Lower leg skin (tissue), 4 donors: Measurements from ENCODE around the gene KIF7. TPM values are rescaled to one million over a fixed set of nuclear protein-coding genes. Genes with fewer than 3 reads are reported as not detected.
"Not testable (repeated sequence)": the region's sequence is repeated elsewhere in the genome, so short reads cannot be mapped to it uniquely, and the experiment has no call there.

Experiments used
- DNase-seq, 2 donors: peaks; one replicate each; pipeline ENCODE4 v3.0.0-alpha.2; 2019; ENCODE audit warnings: low spot score in 2 of 2
- H3K4me3 ChIP-seq: fragments of 200-600 bp; sonication (generic); 2 replicates; pipeline ENCODE4 v1.5.1; 2017; ENCODE audit warnings: mild to moderate bottlenecking, low read depth; ENCODE audit not compliant: poor library complexity, severe bottlenecking
- CTCF ChIP-seq, 3 donors: fragments of 450-650 bp; IDR thresholded peaks; one replicate each; pipeline ENCODE4 v1.5.1; 2016; ENCODE audit warnings: antibody characterized with exemption in 3 of 3, mild to moderate bottlenecking in 3 of 3, moderate library complexity in 2 of 3
- POLR2A ChIP-seq, 2 donors: fragments of 450-650 bp; IDR thresholded peaks; one replicate each; pipeline ENCODE4 v1.6.1; 2016 to 2017; ENCODE audit warnings: antibody characterized with exemption in 2 of 2, mild to moderate bottlenecking in 1 of 2, moderate library complexity in 1 of 2
- WGBS, 2 donors: methylation state at CpG; one replicate each; pipeline ENCODE4 v1.1.5; 2018; 5-methylcytosine and 5-hydroxymethylcytosine counted together
- intact Hi-C: fragments of 100-400 bp; cut with DNase I; formaldehyde crosslinking; loops from one replicate; pipeline ENCODE4 v1.15.0; 2023; ENCODE audit warnings: low total_unique reads
- total RNA-seq, 4 donors: library from RNA; depleted of rRNA; stranded (reverse); fragments of >200 nt; gene quantifications; one replicate each; pipeline ENCODE4 v1.1.0, GENCODE V29; 2016

Gene KIF7
- total RNA-seq, 4 donors from 2014 or later, result 1.3 to 3.7 (median 1.9) TPM

DNA sequence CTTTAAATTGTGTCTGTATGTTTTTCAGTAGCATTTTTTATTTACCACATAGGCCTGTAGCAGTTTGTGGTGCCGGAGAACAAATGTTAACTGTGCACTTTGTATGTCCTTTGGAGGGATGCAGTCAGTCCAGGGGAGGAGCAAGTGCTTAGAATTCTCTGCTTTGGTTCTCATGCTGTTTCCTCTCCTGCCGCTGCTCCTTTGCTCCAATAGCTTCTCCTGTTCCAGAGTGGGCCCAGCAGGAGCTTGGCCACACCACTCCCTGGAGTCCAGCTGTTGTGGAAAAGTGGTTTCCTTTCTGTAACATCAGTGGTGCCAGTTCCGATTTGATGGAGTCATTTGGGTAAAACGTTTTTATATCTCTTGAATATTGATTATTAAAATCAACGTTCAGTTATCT lies 63.4 kb downstream of the KIF7 start:
- intact Hi-C loops, result no loop called here

GRCh38 chr15:89587955-89588354 lies 67.3 kb downstream of the KIF7 start:
- TF ChIP-seq CTCF (IDR thresholded peaks at IDR 0.05), result no peak
- no peak for TF ChIP-seq POLR2A (IDR thresholded peaks at IDR 0.05)
- DNase-seq, result no peak
- intact Hi-C loops, result no loop called here
- WGBS, 2 donors, result 77 to 82% methylated on average over 4 of the region's 4 CpGs
- H3K4me3 ChIP-seq, result no peak overlapping the region

More for the DNA sequence above, 63.4 kb downstream of the KIF7 start:
- WGBS, 2 donors, result 88 to 91% methylated on average over 5 of the region's 5 CpGs
- no peak for DNase-seq
- H3K4me3 ChIP-seq, result no peak overlapping the region
- TF ChIP-seq POLR2A (IDR thresholded peaks at IDR 0.05) (no peak), CTCF (IDR thresholded peaks at IDR 0.05) (no peak)

- WGBS, 2 donors, result 95 to 98% methylated on average over 2 of the region's 2 CpGs
Observed at GRCh38 chr15:89586651-89587050, 68.6 kb downstream of the KIF7 start.

GRCh38 chr15:89580747-89581146 lies 74.5 kb downstream of the KIF7 start:
- 94 to 95% methylated on average over 2 of the region's 2 CpGs for WGBS, 2 donors
- H3K4me3 ChIP-seq, intact Hi-C loops, DNase-seq: not testable (repeated sequence)

More at GRCh38 chr15:89586651-89587050, 68.6 kb downstream of the KIF7 start:
- intact Hi-C loops, result no loop called here
- no peak overlapping the region for H3K4me3 ChIP-seq
- TF ChIP-seq POLR2A (IDR thresholded peaks at IDR 0.05) (no peak), CTCF (IDR thresholded peaks at IDR 0.05) (no peak)
- DNase-seq, result no peak

DNA sequence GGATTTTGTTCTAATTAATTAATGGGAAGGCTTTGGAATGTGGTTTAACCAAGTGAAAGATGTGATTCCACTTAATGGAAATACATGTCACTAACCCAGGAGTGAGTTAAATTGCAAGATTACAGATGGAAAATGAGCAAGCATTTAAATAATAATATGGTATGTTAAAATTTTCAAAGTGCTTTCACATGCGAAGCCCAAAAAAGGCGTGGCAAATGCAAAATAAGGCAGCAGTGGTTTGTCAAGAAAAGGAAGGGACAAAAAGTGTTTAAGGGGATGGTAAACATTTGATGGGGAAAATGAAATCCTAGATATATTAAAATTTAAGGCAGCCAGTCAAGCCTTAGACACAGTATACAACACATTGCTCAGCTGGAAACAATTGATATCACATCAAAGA lies 77.1 kb downstream of the KIF7 start:
- no peak overlapping the region for H3K4me3 ChIP-seq
- no peak for TF ChIP-seq POLR2A (IDR thresholded peaks at IDR 0.05)
- no peak for TF ChIP-seq CTCF (IDR thresholded peaks at IDR 0.05)
- DNase-seq, result no peak
- WGBS, 2 donors, result 72 to 75% methylated on average over 2 of the region's 2 CpGs
- intact Hi-C loops, result no loop called here

Other genes starting within 250 kb of the KIF7 start
- 10 to 100 TPM in 3 of 4 donors, 1 to 10 TPM in 1; 1.3 to 29.0 (median 23.7) TPM for gene RHCG, start 158.9 kb downstream of the KIF7 start, total RNA-seq
- gene TICRR, start 80.0 kb downstream of the KIF7 start, total RNA-seq, result 1 to 10 TPM in 1 of 4 donors, under 1 TPM in 3; 0.21 to 1.2 (median 0.55) TPM
- gene PLIN1, start 23.9 kb upstream of the KIF7 start, total RNA-seq, result 10 to 100 TPM in 3 of 4 donors, 1 to 10 TPM in 1; 5.9 to 30.9 (median 15.0) TPM
- 10 to 100 TPM in 1 of 4 donors, 1 to 10 TPM in 3; 6.7 to 12.2 (median 8.8) TPM for gene PEX11A, start 35.3 kb upstream of the KIF7 start, total RNA-seq
- gene WDR93, start 35.3 kb upstream of the KIF7 start, total RNA-seq, result under 1 TPM in 2 of 4 donors, not detected in 2; 0.12 to 0.26 TPM
- gene MESP1, start 95.8 kb upstream of the KIF7 start, total RNA-seq, result 1 to 10 TPM in 3 of 4 donors, under 1 TPM in 1; 0.61 to 1.7 (median 1.3) TPM
- gene MESP2, start 120.9 kb upstream of the KIF7 start, total RNA-seq, result 1 to 10 TPM in 1 of 4 donors, under 1 TPM in 1, not detected in 2; 0.45 to 1.1 TPM
- gene ANPEP, start 159.4 kb upstream of the KIF7 start, total RNA-seq, result 10 to 100 TPM; 14.9 to 67.3 (median 21.6) TPM
- gene AP3S2, start 238.5 kb upstream of the KIF7 start, total RNA-seq, result 10 to 100 TPM; 20.8 to 36.0 (median 23.8) TPM